SK-N-MC (cell line): Measurements from ENCODE around the gene STARD10.
A peak's percentile ranks its signal among the peaks of the same experiment; 100 is the strongest.

Source experiments
- DNase-seq: peaks from one replicate; pipeline ENCODE4 v3.0.0-alpha.2; 2011; ENCODE audit warnings: low read depth, low spot score
- H3K27ac ChIP-seq: fragments of 200-600 bp; sonication (generic); 2 replicates; pipeline ENCODE4 v1.5.1; 2016; ENCODE audit warnings: mixed run types
- H3K36me3 ChIP-seq: fragments of 200-600 bp; sonication (generic); 2 replicates; pipeline ENCODE4 v1.6.1; 2017; ENCODE audit warnings: antibody characterized with exemption, low read length, mixed read lengths; ENCODE audit not compliant: insufficient read depth
- H3K4me3 ChIP-seq: fragments of 200-600 bp; sonication (generic); 2 replicates; pipeline ENCODE4 v1.5.1; 2016
- H3K9ac ChIP-seq: fragments of 200-600 bp; sonication (generic); 2 replicates; pipeline ENCODE4 v1.8.0; 2017; ENCODE audit warnings: mixed run types, mixed read lengths; ENCODE audit not compliant: insufficient read length
- H3K9me3 ChIP-seq: fragments of 200-600 bp; sonication (generic); 2 replicates; pipeline ENCODE4 v1.6.1; 2017; ENCODE audit warnings: low read depth, mild to moderate bottlenecking, antibody characterized with exemption, low read length, moderate library complexity, mixed read lengths
- EZH2 ChIP-seq: fragments of 200-600 bp; sonication (generic); IDR thresholded peaks from one replicate; pipeline ENCODE4 v1.6.1; 2017; ENCODE audit warnings: antibody characterized with exemption
- FOXP2 ChIP-seq: optimal IDR thresholded peaks from 2 replicates; pipeline ENCODE3; 2011; ENCODE audit warnings: mild to moderate bottlenecking, moderate library complexity; ENCODE audit not compliant: insufficient read depth; ENCODE audit errors: extremely low read length, control extremely low read depth
- POLR2AphosphoS5 ChIP-seq: IDR thresholded peaks from 2 replicates; pipeline ENCODE4 v1.6.1; 2012; ENCODE audit warnings: mild to moderate bottlenecking, low read depth, low read length, borderline replicate concordance

STARD10 gene

DNA sequence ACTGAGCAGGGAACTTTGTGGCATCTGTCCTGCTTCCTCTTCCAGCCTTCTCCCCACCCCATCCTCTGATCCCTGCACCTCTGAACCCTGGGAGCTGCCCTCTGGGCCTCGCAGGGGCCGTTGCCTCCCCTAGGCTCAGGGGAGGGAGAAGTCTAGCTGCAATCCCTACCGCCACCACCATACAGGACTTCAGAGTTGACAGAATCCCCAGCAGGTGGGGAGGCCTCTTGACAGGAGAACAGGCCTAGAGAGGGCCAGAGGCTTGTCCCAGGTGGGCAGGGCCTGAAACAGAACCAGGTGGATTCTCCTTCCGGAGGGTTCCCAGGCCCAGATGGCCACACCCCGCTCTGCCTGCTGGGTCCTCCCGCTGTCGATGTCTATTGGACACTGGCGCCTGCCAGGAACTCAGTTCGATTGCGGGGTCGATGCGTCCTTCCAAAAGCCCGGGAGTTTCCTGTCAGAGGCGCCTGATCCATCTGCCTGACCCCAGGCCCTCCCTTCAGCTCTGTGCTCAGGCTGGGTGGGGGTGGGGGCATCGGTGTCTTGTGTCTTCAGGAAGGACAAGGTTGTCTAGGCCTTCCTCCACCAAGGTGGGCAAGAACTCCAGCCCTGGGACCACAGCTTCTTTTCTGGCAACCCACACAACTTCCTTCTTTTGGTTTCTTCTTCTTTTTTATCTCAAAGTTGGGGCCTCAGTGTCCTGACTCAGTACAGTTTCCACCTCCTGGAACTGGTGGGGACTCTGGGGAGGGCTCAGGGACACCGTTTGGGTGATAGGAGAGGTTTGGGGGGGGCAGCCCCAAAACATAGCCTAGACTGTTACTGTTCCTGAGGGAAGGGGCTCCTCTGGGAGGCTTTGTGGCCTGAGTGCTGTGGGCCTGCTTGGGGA, 6.4 kb downstream of the STARD10 start:
- TF ChIP-seq POLR2AphosphoS5, result no peak
- TF ChIP-seq FOXP2, result no peak
- TF ChIP-seq EZH2, result no peak
- Histone ChIP-seq H3K9ac (no peak overlapping the region), H3K9me3 (no peaks in the 10 kb centered on the region), H3K4me3 (no peak overlapping the region), H3K36me3 (no peaks in the 10 kb centered on the region), H3K27ac (no peak overlapping the region)
- DNase-seq, result no peak

DNA sequence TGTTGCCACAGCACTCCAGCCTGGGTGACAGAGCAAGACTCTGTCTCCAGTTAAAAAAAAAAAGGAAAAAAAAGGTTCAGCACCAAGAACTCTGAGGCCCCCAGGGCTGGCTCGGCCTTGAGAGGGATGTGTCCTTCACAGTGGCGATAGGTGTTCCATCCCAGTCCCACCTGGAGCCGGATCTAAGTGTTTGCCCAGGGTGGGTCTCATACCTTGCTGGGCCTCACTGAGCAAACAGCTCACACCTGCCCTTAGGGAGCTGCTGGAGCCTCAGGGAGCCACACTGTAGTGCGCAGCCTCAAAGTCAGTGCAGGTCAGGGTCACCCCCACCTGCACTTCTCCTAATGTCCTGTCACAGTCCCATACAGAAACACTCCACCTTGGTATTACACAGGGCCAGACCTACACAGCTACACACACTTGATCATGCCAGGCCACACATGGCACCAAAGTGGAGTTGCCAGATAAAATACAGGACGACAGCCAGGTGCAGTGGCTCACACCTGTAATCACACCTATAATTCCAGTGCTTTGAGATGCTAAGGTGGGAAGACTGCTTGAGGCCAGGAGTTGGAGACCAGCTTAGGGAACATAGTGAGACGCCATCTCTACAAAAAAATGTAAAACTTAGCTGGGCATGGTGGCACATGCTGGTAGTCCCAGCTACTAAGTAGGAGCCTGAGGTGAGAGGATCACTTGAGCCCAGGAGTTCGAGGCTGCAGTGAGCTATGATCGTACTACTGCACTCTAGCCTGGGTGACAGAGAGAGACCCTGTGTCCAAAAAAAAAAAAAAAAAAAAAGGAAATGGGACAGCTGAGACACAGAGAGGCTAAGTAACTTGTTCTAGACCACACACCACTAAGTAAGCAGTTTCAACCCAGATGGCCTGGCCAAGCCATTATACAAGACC, 7.3 kb downstream of the STARD10 start:
- Histone ChIP-seq H3K9me3 (no peaks in the 10 kb centered on the region), H3K36me3 (no peaks in the 10 kb centered on the region), H3K27ac (no peak overlapping the region), H3K4me3 (no peak overlapping the region), H3K9ac (no peak overlapping the region)
- DNase-seq, result no peak
- TF ChIP-seq POLR2AphosphoS5 (no peak), EZH2 (no peak), FOXP2 (no peak)

DNA sequence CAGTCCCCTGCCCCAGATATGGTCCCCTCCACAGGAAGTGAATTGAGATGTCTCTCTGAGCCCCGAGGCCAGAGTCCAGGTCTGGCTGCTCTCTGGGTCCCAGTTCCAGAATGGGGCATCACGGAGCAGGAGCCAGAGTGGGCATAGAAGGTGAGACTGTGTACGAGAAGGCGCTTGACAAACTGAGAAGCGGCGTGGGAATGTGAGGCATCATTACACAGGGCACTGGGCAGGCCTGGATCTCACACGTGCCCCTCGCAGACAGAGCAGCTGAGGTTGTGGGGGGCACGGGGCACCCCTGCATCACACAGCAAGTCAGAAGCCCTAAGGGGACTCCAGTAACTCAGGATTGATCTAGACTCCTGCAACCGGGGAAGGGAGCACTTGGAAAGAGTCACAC, 9.2 kb downstream of the STARD10 start:
- Histone ChIP-seq H3K36me3 (no peaks in the 10 kb centered on the region), H3K9ac (no peak overlapping the region), H3K27ac (no peak overlapping the region), H3K9me3 (no peaks in the 10 kb centered on the region), H3K4me3 (no peak overlapping the region)
- TF ChIP-seq EZH2 (no peak), POLR2AphosphoS5 (no peak), FOXP2 (no peak)
- DNase-seq, result no peak

DNA sequence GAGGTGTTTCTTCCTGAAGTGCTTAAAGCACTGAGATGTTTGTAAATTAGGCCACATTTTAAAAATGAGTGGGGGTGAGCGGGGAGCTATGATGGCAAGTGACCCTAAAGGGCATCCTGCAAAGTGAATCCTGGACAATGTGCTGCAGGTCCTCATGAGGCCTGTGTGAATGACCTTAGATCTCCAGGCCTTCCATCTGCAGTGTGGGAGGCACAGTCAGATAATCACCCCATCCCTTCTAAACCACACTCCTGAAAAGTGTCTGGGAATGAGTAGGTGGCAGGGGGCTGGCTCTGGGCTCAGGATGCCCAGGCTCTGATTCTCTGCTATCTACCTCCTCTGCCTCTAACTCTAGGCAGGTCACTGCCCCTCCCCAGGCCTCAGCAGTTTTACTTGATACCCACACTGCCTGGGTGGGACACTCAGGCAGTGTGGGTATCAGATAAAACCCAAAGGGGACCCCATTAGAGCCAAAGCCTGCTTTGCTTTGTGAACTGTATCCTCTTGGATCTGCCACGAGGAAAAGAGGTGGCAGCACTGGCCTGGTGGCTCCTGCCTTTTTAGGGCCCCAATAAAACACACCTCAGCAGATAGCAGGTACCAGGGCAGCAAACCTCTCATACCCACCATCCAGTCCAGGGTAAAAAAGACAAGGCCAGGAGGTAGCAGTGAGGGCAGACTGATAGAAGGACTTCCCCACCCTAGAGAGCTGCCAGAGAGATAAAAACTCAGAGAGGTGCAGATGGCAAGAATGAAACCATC, 10.5 kb downstream of the STARD10 start:
- no peak for DNase-seq
- TF ChIP-seq POLR2AphosphoS5, result no peak
- Histone ChIP-seq H3K27ac (no peak overlapping the region), H3K36me3 (no peaks in the 10 kb centered on the region), H3K4me3 (no peak overlapping the region), H3K9me3 (no peaks in the 10 kb centered on the region), H3K9ac (no peak overlapping the region)

DNA sequence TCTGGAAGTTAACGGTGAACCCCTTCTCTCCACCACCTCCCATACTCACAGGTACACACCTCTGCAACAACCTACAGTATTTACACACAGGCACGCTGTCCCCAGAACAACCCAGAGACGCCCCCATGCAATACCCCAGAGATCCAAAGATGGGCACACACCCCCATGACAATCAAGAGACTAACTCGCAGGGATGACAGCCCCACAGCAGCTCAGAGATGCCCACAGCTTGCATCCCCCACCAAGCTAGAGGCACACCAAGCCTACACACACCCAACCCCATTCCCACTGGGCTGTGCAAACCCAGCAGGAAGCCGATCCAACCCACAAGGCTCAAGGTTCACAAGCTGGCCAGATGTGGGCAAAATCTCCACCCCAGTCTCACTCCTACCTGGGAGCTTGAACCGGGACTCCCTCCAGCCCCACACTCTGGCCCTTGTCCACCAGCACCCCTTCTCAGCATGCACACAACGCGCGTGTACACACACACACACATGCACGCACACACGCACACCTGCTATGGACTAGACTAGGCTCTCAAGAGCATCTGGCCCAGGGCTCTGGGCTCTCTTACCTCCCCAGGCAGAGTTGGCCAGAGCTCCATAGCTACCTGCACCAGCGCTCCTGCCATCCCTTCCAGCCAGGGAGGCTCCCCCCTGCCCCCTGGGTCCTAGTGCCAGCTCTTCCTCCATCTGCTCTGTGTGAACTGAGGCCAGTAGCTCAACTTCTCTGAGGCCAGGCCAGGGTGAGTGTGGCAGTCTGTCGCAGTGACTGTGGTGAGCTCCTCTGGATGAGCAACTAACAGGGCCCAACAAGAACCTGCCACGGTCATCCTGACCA, 11.5 kb downstream of the STARD10 start:
- Histone ChIP-seq H3K9ac (no peak overlapping the region), H3K27ac (no peak overlapping the region), H3K9me3 (no peaks in the 10 kb centered on the region), H3K36me3 (no peaks in the 10 kb centered on the region), H3K4me3 (peak overlapping the region; percentile 58)
- TF ChIP-seq EZH2, result no peak
- TF ChIP-seq FOXP2, result no peak
- no peak for DNase-seq

DNA sequence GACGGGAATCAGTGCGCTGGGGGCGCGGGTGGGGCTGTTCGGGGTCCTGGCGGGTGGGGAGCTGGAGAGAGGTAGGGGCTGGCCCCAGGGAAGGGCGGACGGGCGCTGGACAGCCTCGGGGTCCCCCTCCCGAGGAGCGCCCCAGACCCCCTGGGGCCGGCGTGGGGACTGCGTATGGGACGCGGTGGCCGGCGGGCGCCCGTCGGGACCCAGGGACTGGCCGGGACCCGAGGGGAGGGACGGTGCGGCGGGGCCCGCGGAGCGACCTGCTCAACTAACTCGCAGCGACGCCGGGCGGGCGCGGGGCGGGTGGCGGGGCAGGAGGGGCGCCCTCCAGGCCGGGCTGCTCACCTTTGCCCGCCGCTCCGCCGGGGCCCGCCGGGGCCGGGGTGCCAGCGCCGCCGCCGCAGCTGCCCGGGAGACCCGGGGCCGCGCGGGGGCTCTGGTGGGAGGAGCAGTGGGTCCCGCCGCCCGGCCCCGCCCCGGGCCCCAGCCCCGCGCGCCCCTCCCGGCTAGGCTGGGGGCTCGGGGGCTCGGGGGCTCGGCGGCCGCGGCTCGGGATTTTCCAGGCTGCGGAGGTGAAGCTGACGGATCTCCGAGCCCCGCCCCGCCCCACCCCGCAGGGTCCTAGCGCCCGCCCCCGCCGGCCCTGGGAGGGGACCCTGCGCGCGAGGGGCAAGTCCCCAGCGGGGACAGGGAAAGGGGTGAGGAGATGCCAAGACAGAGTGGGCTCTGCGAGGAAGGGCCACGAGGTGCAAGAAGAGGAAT, 12.3 kb downstream of the STARD10 start:
- no peaks in the 10 kb centered on the region for H3K36me3 ChIP-seq
- DNase-seq, result no peak
- H3K9me3 ChIP-seq, result no peaks in the 10 kb centered on the region
- H3K27ac ChIP-seq, result no peak overlapping the region
- TF ChIP-seq POLR2AphosphoS5, result no peak
- no peak for TF ChIP-seq EZH2
- no peak for TF ChIP-seq FOXP2
- peak overlapping the region; percentile 70 for H3K4me3 ChIP-seq
- no peak overlapping the region for H3K9ac ChIP-seq

DNA sequence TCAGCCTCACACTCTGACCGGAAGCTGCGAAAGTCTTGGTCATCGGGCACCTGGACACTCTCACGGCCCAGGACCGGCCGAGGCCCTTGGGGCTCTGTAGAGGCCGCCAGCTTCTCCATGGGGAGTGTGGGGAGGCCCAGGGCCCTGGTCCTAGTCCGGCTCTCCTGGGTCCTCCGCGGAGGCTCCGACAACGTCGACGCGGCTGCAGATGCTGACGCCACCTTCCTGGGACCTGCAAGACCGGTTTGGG, 12.9 kb downstream of the STARD10 start:
- H3K9ac ChIP-seq, result no peak overlapping the region
- H3K4me3 ChIP-seq, result peak overlapping the region; percentile 70
- TF ChIP-seq EZH2 (no peak), FOXP2 (no peak), POLR2AphosphoS5 (no peak)
- no peak overlapping the region for H3K27ac ChIP-seq
- H3K36me3 ChIP-seq, result no peaks in the 10 kb centered on the region
- H3K9me3 ChIP-seq, result no peaks in the 10 kb centered on the region
- DNase-seq, result no peak
